ENCODE data around the gene TIGAR. TPM values are rescaled to one million over a fixed set of nuclear protein-coding genes. Genes with fewer than 3 reads are reported as not detected.

The TIGAR gene
- total RNA-seq, 4 donors from 2014 or later: 1.7 to 8.0 (median 3.0) TPM

- peaks cover 0 to 81% (median 0%) of the 10 kb centered on the region in 3 donors for H3K36me3 ChIP-seq
- no peak for DNase-seq
- H3K9me3 ChIP-seq: no peaks in the 10 kb centered on the region
- no peak overlapping the region for H3K27ac ChIP-seq
- peaks cover 0 to 82% (median 13%) of the 10 kb centered on the region in 4 donors for H3K4me1 ChIP-seq
- H3K4me3 ChIP-seq: no peak overlapping the region
- H3K27me3 ChIP-seq: no peaks in the 10 kb centered on the region
- TF ChIP-seq POLR2A (IDR thresholded peaks at IDR 0.05): no peak
- TF ChIP-seq, protein P1, sequence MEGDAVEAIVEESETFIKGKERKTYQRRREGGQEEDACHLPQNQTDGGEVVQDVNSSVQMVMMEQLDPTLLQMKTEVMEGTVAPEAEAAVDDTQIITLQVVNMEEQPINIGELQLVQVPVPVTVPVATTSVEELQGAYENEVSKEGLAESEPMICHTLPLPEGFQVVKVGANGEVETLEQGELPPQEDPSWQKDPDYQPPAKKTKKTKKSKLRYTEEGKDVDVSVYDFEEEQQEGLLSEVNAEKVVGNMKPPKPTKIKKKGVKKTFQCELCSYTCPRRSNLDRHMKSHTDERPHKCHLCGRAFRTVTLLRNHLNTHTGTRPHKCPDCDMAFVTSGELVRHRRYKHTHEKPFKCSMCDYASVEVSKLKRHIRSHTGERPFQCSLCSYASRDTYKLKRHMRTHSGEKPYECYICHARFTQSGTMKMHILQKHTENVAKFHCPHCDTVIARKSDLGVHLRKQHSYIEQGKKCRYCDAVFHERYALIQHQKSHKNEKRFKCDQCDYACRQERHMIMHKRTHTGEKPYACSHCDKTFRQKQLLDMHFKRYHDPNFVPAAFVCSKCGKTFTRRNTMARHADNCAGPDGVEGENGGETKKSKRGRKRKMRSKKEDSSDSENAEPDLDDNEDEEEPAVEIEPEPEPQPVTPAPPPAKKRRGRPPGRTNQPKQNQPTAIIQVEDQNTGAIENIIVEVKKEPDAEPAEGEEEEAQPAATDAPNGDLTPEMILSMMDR (IDR thresholded peaks at IDR 0.05): no peak
Measured at GRCh38 chr12:4285070-4285469, 35.9 kb upstream of the TIGAR start.

- no peak for TF ChIP-seq POLR2A (IDR thresholded peaks at IDR 0.05)
- TF ChIP-seq, protein P1 (IDR thresholded peaks at IDR 0.05): no peak
- no peak for DNase-seq
- Histone ChIP-seq H3K36me3 (peaks cover 0 to 80% (median 0%) of the 10 kb centered on the region in 3 donors), H3K27ac (peak overlapping the region in 1 of 4 donors; percentile 58), H3K27me3 (no peaks in the 10 kb centered on the region), H3K4me1 (peaks cover 0 to 71% (median 5%) of the 10 kb centered on the region in 4 donors), H3K4me3 (no peak overlapping the region), H3K9me3 (no peaks in the 10 kb centered on the region)
Measured at GRCh38 chr12:4286228-4286627, 34.8 kb upstream of the TIGAR start.

DNA sequence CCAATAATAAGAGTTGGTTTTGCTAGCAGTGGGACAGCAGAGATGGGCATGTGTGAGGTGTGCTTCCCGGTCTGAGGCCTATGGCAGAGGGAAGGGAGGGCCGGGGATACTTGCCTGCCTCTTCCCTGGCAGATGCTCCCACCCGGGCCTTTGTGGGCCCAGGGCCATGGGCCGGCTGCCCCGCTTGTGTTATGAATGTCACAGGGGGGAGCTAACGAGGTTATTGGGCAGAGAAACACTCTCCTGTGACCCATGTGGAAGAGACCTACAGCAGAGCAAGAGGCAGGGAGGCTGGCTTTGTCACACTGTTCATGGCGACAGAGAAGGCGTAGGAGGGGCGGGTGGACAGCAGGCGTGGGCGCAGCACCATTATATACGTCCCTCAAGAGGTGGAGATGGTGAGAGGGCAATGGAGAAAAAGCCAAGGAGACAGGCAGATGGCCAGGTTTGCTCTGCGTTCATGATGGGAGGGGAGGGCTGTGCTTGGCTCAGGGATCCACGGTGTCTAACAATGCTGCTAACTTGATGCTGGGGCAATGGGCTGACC is 34.2 kb upstream of the TIGAR start:
- Histone ChIP-seq H3K36me3 (peaks cover 0 to 74% (median 0%) of the 10 kb centered on the region in 3 donors), H3K4me1 (peaks cover 0 to 65% (median 5%) of the 10 kb centered on the region in 4 donors), H3K9me3 (no peaks in the 10 kb centered on the region), H3K27ac (peak overlapping the region in 2 of 4 donors; percentile 58 to 60), H3K27me3 (no peaks in the 10 kb centered on the region), H3K4me3 (no peak overlapping the region)
- DNase-seq: no peak
- TF ChIP-seq, protein P1 (IDR thresholded peaks at IDR 0.05): no peak
- TF ChIP-seq POLR2A (IDR thresholded peaks at IDR 0.05): no peak

- no peaks in the 10 kb centered on the region for H3K9me3 ChIP-seq
- no peak overlapping the region for H3K4me3 ChIP-seq
- peak overlapping the region in 3 of 4 donors; percentile 38 to 60 (median 58) for H3K27ac ChIP-seq
- peaks cover 0 to 58% (median 5%) of the 10 kb centered on the region in 4 donors for H3K4me1 ChIP-seq
- H3K27me3 ChIP-seq: no peaks in the 10 kb centered on the region
- peaks cover 0 to 66% (median 0%) of the 10 kb centered on the region in 3 donors for H3K36me3 ChIP-seq
- no peak for TF ChIP-seq POLR2A (IDR thresholded peaks at IDR 0.05)
- TF ChIP-seq, protein P1 (IDR thresholded peaks at IDR 0.05): no peak
- no peak for DNase-seq
Measured at GRCh38 chr12:4287325-4288211, 33.4 kb upstream of the TIGAR start.

GRCh38 chr12:4288296-4289131 is 32.5 kb upstream of the TIGAR start:
- TF ChIP-seq POLR2A (IDR thresholded peaks at IDR 0.05): no peak
- TF ChIP-seq, protein P1 (IDR thresholded peaks at IDR 0.05): no peak
- Histone ChIP-seq H3K9me3 (no peaks in the 10 kb centered on the region), H3K27ac (peak overlapping the region; percentile 5 to 60 (median 34)), H3K4me1 (peaks cover 0 to 53% (median 5%) of the 10 kb centered on the region in 4 donors), H3K27me3 (no peaks in the 10 kb centered on the region), H3K36me3 (peaks cover 0 to 61% (median 0%) of the 10 kb centered on the region in 3 donors), H3K4me3 (no peak overlapping the region)
- no peak for DNase-seq
